Measurements from ENCODE around the gene LIN7C. TPM values are rescaled to one million over a fixed set of nuclear protein-coding genes. Genes with fewer than 3 reads are reported as not detected.

LIN7C gene
- total RNA-seq, 2 donors from 2014 or later, result 16.9 to 23.5 TPM

- Mint-ChIP-seq H3K27ac (no peak overlapping the region), H3K36me3 (ENCODE audit: insufficient read depth in 2 of 2) (peaks cover 3% of the 10 kb centered on the region in 2 donors)
Observed at GRCh38 chr11:27473017-27473406, 33.6 kb downstream of the LIN7C start.

GRCh38 chr11:27472398-27473016, 34.1 kb downstream of the LIN7C start, which contains the start of gene LGR4:
Gene LGR4 (minus strand): TSS chr11:27472790. CDS start chr11:27472302, 488 bp downstream.
- ATAC-seq (replicated peaks in 1 of 2) (peak; percentile 88 to 89), DNase-seq (peak; percentile 65)
- peaks cover 17% of the 10 kb centered on the region for H3K4me1 Mint-ChIP-seq (ENCODE audit: low read depth)
- peaks cover 3% of the 10 kb centered on the region in 2 donors for H3K36me3 Mint-ChIP-seq (ENCODE audit: insufficient read depth in 2 of 2)
- no peaks in the 10 kb centered on the region for H3K9me3 Mint-ChIP-seq
- H3K27ac Mint-ChIP-seq, result peak within 1 kb of the TSS; percentile 1
- H3K27me3 Mint-ChIP-seq (ENCODE audit: low read depth), result peaks cover 53% of the 10 kb centered on the region
- peak within 1 kb of the TSS; percentile 90 to 96 for H3K4me3 Mint-ChIP-seq

More at GRCh38 chr11:27473017-27473406, 33.6 kb downstream of the LIN7C start:
- H3K27me3 Mint-ChIP-seq (ENCODE audit: low read depth), result peaks cover 48% of the 10 kb centered on the region
- H3K4me3 Mint-ChIP-seq, result peak overlapping the region; percentile 90 to 96
- ATAC-seq (replicated peaks in 1 of 2) (no peak), DNase-seq (no peak)
- peaks cover 17% of the 10 kb centered on the region for H3K4me1 Mint-ChIP-seq (ENCODE audit: low read depth)
- H3K9me3 Mint-ChIP-seq, result no peaks in the 10 kb centered on the region

- H3K9me3 Mint-ChIP-seq, result no peaks in the 10 kb centered on the region
- H3K27ac Mint-ChIP-seq, result no peak overlapping the region
- DNase-seq, result peak; percentile 15 to 16
Observed at GRCh38 chr11:27471589-27472397, 34.8 kb downstream of the LIN7C start.

GRCh38 chr11:27470826-27471588, 35.6 kb downstream of the LIN7C start:
- peaks cover 53% of the 10 kb centered on the region for H3K27me3 Mint-ChIP-seq (ENCODE audit: low read depth)
- DNase-seq, result peak in 1 of 2 donors; percentile 2
- H3K4me3 Mint-ChIP-seq, result peak overlapping the region; percentile 77 to 78
- no peaks in the 10 kb centered on the region for H3K9me3 Mint-ChIP-seq
- H3K27ac Mint-ChIP-seq, result no peak overlapping the region
- peaks cover 17% of the 10 kb centered on the region for H3K4me1 Mint-ChIP-seq (ENCODE audit: low read depth)
- ATAC-seq (replicated peaks in 1 of 2), result no peak
- peaks cover 3% of the 10 kb centered on the region in 2 donors for H3K36me3 Mint-ChIP-seq (ENCODE audit: insufficient read depth in 2 of 2)

More at GRCh38 chr11:27471589-27472397, 34.8 kb downstream of the LIN7C start:
- peak; percentile 70 to 74 for ATAC-seq (replicated peaks in 1 of 2)
- peak overlapping the region; percentile 77 to 78 for H3K4me3 Mint-ChIP-seq
- peaks cover 17% of the 10 kb centered on the region for H3K4me1 Mint-ChIP-seq (ENCODE audit: low read depth)
- H3K36me3 Mint-ChIP-seq (ENCODE audit: insufficient read depth in 2 of 2), result peaks cover 3% of the 10 kb centered on the region in 2 donors
- H3K27me3 Mint-ChIP-seq (ENCODE audit: low read depth), result peaks cover 53% of the 10 kb centered on the region

GRCh38 chr11:27470166-27470565, 36.4 kb downstream of the LIN7C start:
- peaks cover 3% of the 10 kb centered on the region in 2 donors for H3K36me3 Mint-ChIP-seq (ENCODE audit: insufficient read depth in 2 of 2)
- no peaks in the 10 kb centered on the region for H3K9me3 Mint-ChIP-seq
- H3K27me3 Mint-ChIP-seq (ENCODE audit: low read depth), result peaks cover 53% of the 10 kb centered on the region
- H3K27ac Mint-ChIP-seq, result no peak overlapping the region
- DNase-seq, result no peak
- peaks cover 17% of the 10 kb centered on the region for H3K4me1 Mint-ChIP-seq (ENCODE audit: low read depth)
- ATAC-seq (replicated peaks in 1 of 2), result no peak
- H3K4me3 Mint-ChIP-seq, result no peak overlapping the region

GRCh38 chr11:27468995-27469695, 37.4 kb downstream of the LIN7C start:
- Mint-ChIP-seq H3K9me3 (no peaks in the 10 kb centered on the region), H3K27me3 (ENCODE audit: low read depth) (peaks cover 53% of the 10 kb centered on the region), H3K27ac (no peak overlapping the region), H3K36me3 (ENCODE audit: insufficient read depth in 2 of 2) (peaks cover 3% of the 10 kb centered on the region in 2 donors), H3K4me1 (ENCODE audit: low read depth) (peaks cover 17% of the 10 kb centered on the region), H3K4me3 (no peak overlapping the region)
- DNase-seq (no peak), ATAC-seq (replicated peaks in 1 of 2) (no peak)

- peaks cover 17% of the 10 kb centered on the region for H3K4me1 Mint-ChIP-seq (ENCODE audit: low read depth)
- peaks cover 3% of the 10 kb centered on the region in 2 donors for H3K36me3 Mint-ChIP-seq (ENCODE audit: insufficient read depth in 2 of 2)
- no peaks in the 10 kb centered on the region for H3K9me3 Mint-ChIP-seq
- H3K4me3 Mint-ChIP-seq, result no peak overlapping the region
- peaks cover 51% of the 10 kb centered on the region for H3K27me3 Mint-ChIP-seq (ENCODE audit: low read depth)
- DNase-seq (no peak), ATAC-seq (replicated peaks in 1 of 2) (no peak)
- no peak overlapping the region for H3K27ac Mint-ChIP-seq
Observed at GRCh38 chr11:27468209-27468994, 38.2 kb downstream of the LIN7C start.

- no peak for ATAC-seq (replicated peaks in 1 of 2)
- no peak for DNase-seq
- Mint-ChIP-seq H3K4me1 (ENCODE audit: low read depth) (peaks cover 9% of the 10 kb centered on the region), H3K27me3 (ENCODE audit: low read depth) (peaks cover 40% of the 10 kb centered on the region), H3K36me3 (ENCODE audit: insufficient read depth in 2 of 2) (no peaks in the 10 kb centered on the region), H3K27ac (no peak overlapping the region), H3K4me3 (no peak overlapping the region), H3K9me3 (no peaks in the 10 kb centered on the region)
Observed at GRCh38 chr11:27467181-27467913, 39.2 kb downstream of the LIN7C start.

GRCh38 chr11:27466363-27466762, 40.2 kb downstream of the LIN7C start:
- H3K27me3 Mint-ChIP-seq (ENCODE audit: low read depth), result peaks cover 37% of the 10 kb centered on the region
- no peaks in the 10 kb centered on the region for H3K9me3 Mint-ChIP-seq
- H3K36me3 Mint-ChIP-seq (ENCODE audit: insufficient read depth in 2 of 2), result no peaks in the 10 kb centered on the region
- no peak overlapping the region for H3K27ac Mint-ChIP-seq
- no peak overlapping the region for H3K4me3 Mint-ChIP-seq
- peaks cover 7% of the 10 kb centered on the region for H3K4me1 Mint-ChIP-seq (ENCODE audit: low read depth)
- ATAC-seq (replicated peaks in 1 of 2) (no peak), DNase-seq (no peak)

GRCh38 chr11:27465629-27466028, 40.9 kb downstream of the LIN7C start:
- no peaks in the 10 kb centered on the region for H3K4me1 Mint-ChIP-seq (ENCODE audit: low read depth)
- no peak overlapping the region for H3K4me3 Mint-ChIP-seq
- peaks cover 30% of the 10 kb centered on the region for H3K27me3 Mint-ChIP-seq (ENCODE audit: low read depth)
- H3K9me3 Mint-ChIP-seq, result no peaks in the 10 kb centered on the region
- ATAC-seq (replicated peaks in 1 of 2) (no peak), DNase-seq (no peak)
- H3K36me3 Mint-ChIP-seq (ENCODE audit: insufficient read depth in 2 of 2), result no peaks in the 10 kb centered on the region
- H3K27ac Mint-ChIP-seq, result no peak overlapping the region

GRCh38 chr11:27464909-27465308, 41.7 kb downstream of the LIN7C start:
- ATAC-seq (replicated peaks in 1 of 2) (no peak), DNase-seq (no peak)
- H3K4me1 Mint-ChIP-seq (ENCODE audit: low read depth), result no peaks in the 10 kb centered on the region
- H3K9me3 Mint-ChIP-seq, result no peaks in the 10 kb centered on the region
- peaks cover 23% of the 10 kb centered on the region for H3K27me3 Mint-ChIP-seq (ENCODE audit: low read depth)
- H3K4me3 Mint-ChIP-seq, result no peak overlapping the region
- H3K36me3 Mint-ChIP-seq (ENCODE audit: insufficient read depth in 2 of 2), result no peaks in the 10 kb centered on the region
- H3K27ac Mint-ChIP-seq, result no peak overlapping the region

Measured in activated T-cell treated with anti-CD3 and anti-CD28 coated beads, Interleukin-2, amount 50 U/mL, for 72 hours (primary cell).